Kasumi-1 (cell line): Measurements from ENCODE around the gene GIMAP2.
A peak's percentile ranks its signal among the peaks of the same experiment; 100 is the strongest.

Experiments used
- DNase-seq, 2 experiments: peaks; one replicate each; lab custom pipeline; 2025; lab: John Stamatoyannopoulos, UW

Gene GIMAP2

DNA sequence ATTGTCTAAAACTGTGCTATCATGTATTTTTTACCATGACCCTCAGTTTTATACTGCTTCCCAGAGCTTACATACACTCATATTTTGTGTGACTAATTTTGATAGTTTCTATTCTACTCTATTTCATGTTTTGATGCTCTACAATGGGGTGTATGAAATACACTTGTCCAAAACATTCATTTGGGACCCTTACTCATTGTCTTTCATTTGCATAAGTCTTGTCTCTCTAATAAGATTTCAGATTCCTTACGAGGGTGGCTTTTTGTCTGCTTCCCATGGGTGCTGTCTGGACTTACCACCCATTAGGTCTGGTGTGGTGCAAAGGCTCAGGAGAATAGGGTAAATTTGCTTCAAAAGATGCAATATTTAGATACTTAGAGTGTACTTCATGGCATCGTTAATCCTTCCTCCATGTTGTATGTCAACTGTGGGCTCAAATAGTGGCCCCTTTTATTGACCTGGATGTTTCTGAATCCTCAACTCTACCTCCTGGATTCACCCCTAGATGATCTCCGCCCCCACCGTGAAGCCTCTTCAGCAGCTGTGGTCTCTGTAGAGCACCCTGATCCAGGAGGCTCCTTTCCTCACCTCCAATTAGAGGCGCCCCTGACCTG lies 48.1 kb downstream of the GIMAP2 start:
- DNase-seq = no peak

DNA sequence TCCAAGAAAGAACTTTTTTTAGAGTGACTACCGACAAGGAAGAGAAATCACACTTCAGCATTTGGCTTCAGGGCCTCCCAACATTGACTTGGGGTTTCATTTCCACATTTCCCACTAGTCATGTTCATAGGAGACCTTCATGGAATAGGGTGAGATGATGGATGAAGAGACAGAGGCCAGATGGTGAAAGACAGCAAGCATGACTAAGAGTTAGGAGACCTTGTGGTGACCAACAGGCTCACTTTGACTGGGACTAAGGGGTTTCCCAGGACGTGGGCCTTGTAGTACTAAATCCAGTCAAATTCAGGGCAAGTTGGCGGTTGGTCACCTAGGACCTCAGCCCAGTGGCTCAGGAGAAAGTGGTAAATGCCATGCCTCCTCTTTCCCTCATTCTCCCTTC lies 48.7 kb downstream of the GIMAP2 start:
- no peak for DNase-seq

DNA sequence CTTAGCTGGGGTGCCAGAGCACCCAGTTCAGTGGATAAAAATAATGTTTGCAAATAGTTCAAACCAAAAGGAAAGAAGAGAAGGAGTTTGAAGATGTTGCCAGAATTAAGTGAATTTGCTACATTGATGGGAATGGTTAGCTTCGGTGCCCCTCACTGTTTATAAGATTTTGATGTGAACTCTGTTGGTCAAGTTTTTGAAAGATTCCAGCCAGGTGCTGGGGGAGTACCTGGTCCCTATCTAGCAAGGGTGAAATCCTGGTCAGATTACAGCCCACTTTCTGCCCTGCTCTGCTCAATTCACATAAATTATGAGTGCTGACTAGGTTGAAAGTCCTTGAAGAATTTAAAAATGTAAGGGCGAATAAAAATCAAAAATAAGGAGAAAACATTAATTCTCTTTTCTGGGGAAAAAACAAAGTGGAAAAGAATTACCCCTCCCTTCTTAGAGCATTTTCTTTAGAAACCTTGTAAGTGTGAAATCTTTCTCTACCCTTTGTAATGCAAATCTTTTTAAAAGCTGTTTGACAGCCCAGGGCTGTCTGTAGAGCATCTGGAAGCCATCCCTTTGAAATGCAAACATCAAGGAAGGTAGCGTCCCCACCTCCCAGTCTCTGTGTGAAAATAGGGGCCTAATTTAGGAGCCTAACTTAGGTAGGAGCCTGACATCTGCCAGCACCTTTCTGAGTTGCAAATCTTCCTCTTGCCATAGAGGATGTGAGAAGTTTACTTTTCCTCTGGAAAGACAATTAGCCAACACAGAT lies 50.3 kb downstream of the GIMAP2 start:
- no peak for DNase-seq

DNA sequence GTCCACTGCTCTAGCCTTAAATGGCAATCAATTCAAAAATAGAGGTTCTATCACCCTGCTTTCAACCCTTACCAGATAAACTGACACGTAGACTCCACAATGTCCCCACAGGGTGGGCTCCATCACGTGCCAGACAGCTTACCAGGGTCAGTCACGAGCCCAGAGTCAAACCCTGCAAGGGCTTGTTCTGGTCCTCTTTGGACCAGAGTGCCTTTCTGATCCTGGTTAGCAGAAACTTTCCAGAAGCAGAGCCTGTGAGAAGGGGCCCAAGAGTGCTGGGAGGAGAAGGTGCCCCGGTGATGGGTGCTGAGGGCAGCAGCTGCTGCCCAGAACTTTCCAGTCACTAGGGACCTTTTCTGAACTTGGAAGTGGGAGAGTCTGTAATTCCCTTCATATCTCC lies 51.4 kb downstream of the GIMAP2 start:
- DNase-seq = no peak

DNA sequence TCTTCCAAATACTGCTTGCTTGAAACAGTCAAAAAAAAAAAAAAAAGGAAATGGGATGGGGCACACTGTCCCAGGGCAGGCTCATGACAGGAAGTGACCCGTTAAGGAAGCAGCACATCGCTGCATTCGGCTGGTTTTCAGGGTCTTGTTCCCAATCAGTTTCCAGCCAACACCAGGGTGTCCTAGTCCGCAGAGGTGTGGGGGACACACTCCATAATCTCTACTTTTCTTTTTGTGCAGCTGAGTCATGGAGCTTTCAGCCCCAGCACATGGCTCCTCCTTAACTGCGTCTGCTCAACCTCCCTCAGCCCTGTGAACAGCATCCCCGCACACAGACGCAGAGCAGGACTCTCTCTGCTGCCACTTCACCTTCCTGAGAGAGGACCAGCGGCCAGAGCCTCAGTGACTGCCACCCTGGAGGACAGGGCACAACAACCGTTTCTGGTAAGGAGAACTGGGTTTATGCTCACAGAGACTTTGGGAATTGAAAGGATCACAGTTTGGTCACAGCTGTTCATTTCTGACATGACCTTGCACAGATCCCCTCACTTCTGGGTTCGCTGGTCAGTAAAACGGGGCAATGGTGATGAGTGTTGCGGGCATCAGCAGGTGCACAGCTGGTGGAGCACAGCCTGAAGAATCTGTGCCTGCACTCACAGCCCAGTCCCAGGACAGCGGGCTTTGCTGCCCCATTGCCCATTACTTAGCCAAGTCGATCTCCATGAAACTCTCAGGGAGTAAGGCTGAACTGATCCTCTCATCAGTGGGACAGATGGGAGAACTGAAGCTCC lies 52.0 kb downstream of the GIMAP2 start, which contains the start of gene GIMAP5:
Gene GIMAP5 (plus strand): TSS at position 154 of the 791 bp plus-strand sequence. CDS start 3,467 bp downstream, outside the sequence.
- peak; percentile 9 to 42 for DNase-seq

DNA sequence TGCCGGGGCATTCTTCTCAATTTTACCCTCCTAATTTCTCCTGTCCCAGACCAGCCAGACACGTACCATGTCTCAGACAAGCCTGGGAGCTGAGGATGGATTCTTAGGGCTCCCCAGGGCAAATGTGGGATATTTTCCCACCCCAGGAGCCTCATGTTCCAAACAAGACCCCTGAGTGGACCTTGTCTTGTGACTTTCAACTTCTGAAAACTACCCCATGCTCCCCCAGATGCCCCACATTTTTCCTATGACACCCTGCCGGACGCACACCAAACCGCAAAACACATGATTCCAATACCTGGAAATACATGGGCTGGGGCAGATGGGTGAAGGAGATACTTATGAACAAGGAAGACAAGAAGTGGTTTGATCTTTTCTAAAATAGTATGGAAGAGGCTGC lies 52.6 kb downstream of the GIMAP2 start:
- DNase-seq = no peak

DNA sequence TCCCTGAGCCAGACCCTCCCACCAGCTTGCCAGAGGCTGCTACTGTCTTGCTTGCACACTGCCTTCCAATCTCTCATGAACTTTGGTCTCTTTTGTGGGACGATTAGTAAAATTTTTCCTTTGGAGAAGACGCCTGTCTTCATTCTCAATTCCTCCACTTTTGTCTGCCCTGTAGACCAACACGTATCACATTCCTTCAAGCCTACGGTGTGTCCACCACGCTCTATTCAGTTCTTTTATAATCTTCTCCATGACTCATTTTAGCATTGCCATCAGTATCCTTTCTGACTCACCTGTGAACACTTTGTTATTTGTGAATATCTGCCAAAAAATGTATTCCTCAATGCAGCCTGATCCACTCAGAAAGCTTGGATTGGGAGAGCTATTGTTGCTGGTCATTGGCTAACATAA lies 53.1 kb downstream of the GIMAP2 start:
- no peak for DNase-seq

DNA sequence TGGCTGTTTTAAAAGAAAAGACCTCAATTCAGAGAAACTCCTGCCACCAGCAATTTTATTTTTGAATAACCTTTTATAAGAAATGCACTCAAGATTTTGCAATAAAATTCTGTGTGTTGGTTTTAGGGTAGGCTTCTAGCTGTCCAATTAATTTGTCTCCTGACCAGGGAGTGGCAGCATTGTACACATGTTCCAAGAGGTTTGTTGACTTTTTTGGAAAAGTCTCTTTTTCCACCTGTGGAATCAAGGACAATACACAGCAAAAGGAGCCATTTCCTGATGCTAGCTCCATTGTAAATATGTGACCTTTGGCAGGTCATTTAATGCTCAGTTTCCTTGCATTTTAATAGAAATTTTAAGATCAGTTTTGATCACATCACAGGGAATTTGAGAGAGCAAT lies 53.5 kb downstream of the GIMAP2 start:
- peak in 1 of 2 experiments; percentile 24 for DNase-seq

DNA sequence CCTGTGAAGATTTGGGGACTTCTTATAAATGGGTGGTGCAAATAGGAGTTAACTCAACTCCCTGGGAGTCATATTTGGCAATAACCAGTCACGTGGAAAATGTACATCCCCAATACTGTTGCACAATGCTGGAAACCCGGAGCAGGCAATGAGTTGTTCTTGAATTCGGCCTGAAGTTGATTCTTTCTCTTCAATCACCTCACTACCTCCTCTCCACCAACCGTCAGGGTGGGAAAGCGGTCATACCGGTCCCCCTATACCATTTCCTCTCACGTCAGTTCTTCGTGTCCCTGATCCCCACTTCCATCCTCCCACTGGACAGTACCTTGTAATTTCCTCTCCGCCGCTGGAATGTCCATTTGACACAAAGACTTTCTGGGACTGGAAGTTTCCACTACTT lies 54.5 kb downstream of the GIMAP2 start:
- DNase-seq = no peak

DNA sequence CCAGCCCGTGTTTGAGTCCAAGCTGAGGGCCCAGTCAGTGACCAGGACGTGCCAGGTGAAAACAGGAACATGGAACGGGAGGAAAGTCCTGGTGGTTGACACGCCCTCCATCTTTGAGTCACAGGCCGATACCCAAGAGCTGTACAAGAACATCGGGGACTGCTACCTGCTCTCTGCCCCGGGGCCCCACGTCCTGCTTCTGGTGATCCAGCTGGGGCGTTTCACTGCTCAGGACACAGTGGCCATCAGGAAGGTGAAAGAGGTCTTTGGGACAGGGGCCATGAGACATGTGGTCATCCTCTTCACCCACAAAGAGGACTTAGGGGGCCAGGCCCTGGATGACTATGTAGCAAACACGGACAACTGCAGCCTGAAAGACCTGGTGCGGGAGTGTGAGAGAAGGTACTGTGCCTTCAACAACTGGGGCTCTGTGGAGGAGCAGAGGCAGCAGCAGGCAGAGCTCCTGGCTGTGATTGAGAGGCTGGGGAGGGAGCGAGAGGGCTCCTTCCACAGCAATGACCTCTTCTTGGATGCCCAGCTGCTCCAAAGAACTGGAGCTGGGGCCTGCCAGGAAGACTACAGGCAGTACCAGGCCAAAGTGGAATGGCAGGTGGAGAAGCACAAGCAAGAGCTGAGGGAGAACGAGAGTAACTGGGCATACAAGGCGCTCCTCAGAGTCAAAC lies 56.9 kb downstream of the GIMAP2 start:
- DNase-seq = no peak
